NCI-H345 treated with DMSO at 0.1 percent for 48 hours (cell line): ENCODE results near the gene RIN3.

Source experiments
- DNase-seq: peaks from one replicate; lab custom pipeline; 2025; ENCODE audit not compliant: unreplicated experiment; lab: John Stamatoyannopoulos, UW

Gene RIN3

GRCh38 chr14:92709340-92710000, 195.9 kb downstream of the RIN3 start:
- no peak for DNase-seq

- DNase-seq, result no peak
Measured at GRCh38 chr14:92710001-92710341, 196.4 kb downstream of the RIN3 start.

- no peak for DNase-seq
Measured at GRCh38 chr14:92711976-92712653, 198.5 kb downstream of the RIN3 start.

- no peak for DNase-seq
Measured at GRCh38 chr14:92712654-92713051, 199.1 kb downstream of the RIN3 start.

- peak; percentile 4 for DNase-seq
Measured at GRCh38 chr14:92714739-92715307, 201.2 kb downstream of the RIN3 start.

GRCh38 chr14:92716131-92716530, 202.6 kb downstream of the RIN3 start:
- DNase-seq, result no peak

- no peak for DNase-seq
Measured at GRCh38 chr14:92717571-92718042, 204.0 kb downstream of the RIN3 start.

GRCh38 chr14:92718664-92719063, 205.1 kb downstream of the RIN3 start:
- no peak for DNase-seq

- no peak for DNase-seq
Measured at GRCh38 chr14:92719421-92719820, 205.8 kb downstream of the RIN3 start.

GRCh38 chr14:92719890-92720323, 206.3 kb downstream of the RIN3 start:
- DNase-seq, result no peak

- DNase-seq, result no peak
Measured at GRCh38 chr14:92724516-92725340, 211.1 kb downstream of the RIN3 start.

- no peak for DNase-seq
Measured at GRCh38 chr14:92726135-92726932, 212.8 kb downstream of the RIN3 start.

- DNase-seq, result no peak
Measured at GRCh38 chr14:92726933-92727262, 213.3 kb downstream of the RIN3 start.

- no peak for DNase-seq
Measured at GRCh38 chr14:92728759-92729364, 215.3 kb downstream of the RIN3 start.

GRCh38 chr14:92729634-92730358, 216.2 kb downstream of the RIN3 start:
- no peak for DNase-seq

GRCh38 chr14:92731622-92732115, 218.1 kb downstream of the RIN3 start:
- no peak for DNase-seq

- no peak for DNase-seq
Measured at GRCh38 chr14:92733007-92733406, 219.4 kb downstream of the RIN3 start.

- no peak for DNase-seq
Measured at GRCh38 chr14:92734618-92735017, 221.0 kb downstream of the RIN3 start.

GRCh38 chr14:92735344-92735743, 221.8 kb downstream of the RIN3 start:
- DNase-seq, result no peak

- DNase-seq, result no peak
Measured at GRCh38 chr14:92737206-92737605, 223.6 kb downstream of the RIN3 start.
